Measurements from ENCODE around the gene ORM2.

The ORM2 gene

GRCh38 chr9:114363424-114363823 lies 33.8 kb downstream of the ORM2 start:
- no peak for TF ChIP-seq CTCF (conservative IDR thresholded peaks at IDR 0.05; ENCODE audit: low read depth)
- H3K27ac ChIP-seq: no peak overlapping the region
- CTCF ChIA-PET: no interaction called here
- POLR2A ChIA-PET (ENCODE audit: low non-redundant PET): no interaction called here
- no peak for DNase-seq (ENCODE audit: low spot score)

- DNase-seq (ENCODE audit: low spot score): peak; percentile 53
- CTCF ChIA-PET: interaction anchor here (0.7 to 0.9 kb wide), 3 partner anchors 10 to 650 kb away, joined by 3 to 6 read pairs (median 3); no protein-coding TSS in a partner anchor
- POLR2A ChIA-PET (ENCODE audit: low non-redundant PET): no interaction called here
- H3K27ac ChIP-seq: peak overlapping the region; percentile 44; the same call in 1 of the 2 replicates
- no peak for TF ChIP-seq CTCF (conservative IDR thresholded peaks at IDR 0.05; ENCODE audit: low read depth)
Measured at GRCh38 chr9:114364134-114365041, 34.7 kb downstream of the ORM2 start.

GRCh38 chr9:114365194-114365593 lies 35.5 kb downstream of the ORM2 start:
- no peak overlapping the region for H3K27ac ChIP-seq
- TF ChIP-seq CTCF (conservative IDR thresholded peaks at IDR 0.05; ENCODE audit: low read depth): no peak
- POLR2A ChIA-PET (ENCODE audit: low non-redundant PET): no interaction called here

GRCh38 chr9:114366334-114367128 lies 36.9 kb downstream of the ORM2 start:
- no peak for TF ChIP-seq CTCF (conservative IDR thresholded peaks at IDR 0.05; ENCODE audit: low read depth)
- CTCF ChIA-PET: interaction anchor here (0.5 to 0.7 kb wide), 3 partner anchors 62 to 228 kb away, joined by 3 to 4 read pairs (median 3); no protein-coding TSS in a partner anchor
- H3K27ac ChIP-seq: peak overlapping the region; percentile 75
- DNase-seq (ENCODE audit: low spot score): peak; percentile 51
- POLR2A ChIA-PET (ENCODE audit: low non-redundant PET): interaction anchor here (0.5 kb wide), 1 partner anchor 185 kb away, joined by 4 read pairs; no protein-coding TSS in a partner anchor

More at GRCh38 chr9:114365194-114365593, 35.5 kb downstream of the ORM2 start:
- DNase-seq (ENCODE audit: low spot score): no peak
- CTCF ChIA-PET: interaction anchor here (0.6 to 0.9 kb wide), 2 partner anchors 25 to 341 kb away, joined by 3 read pairs; no protein-coding TSS in a partner anchor

GRCh38 chr9:114367366-114367765 lies 37.7 kb downstream of the ORM2 start:
- no peak for DNase-seq (ENCODE audit: low spot score)
- TF ChIP-seq CTCF (conservative IDR thresholded peaks at IDR 0.05; ENCODE audit: low read depth): no peak
- CTCF ChIA-PET: interaction anchor here (0.7 kb wide), 1 partner anchor 485 kb away, joined by 3 read pairs; no protein-coding TSS in a partner anchor
- POLR2A ChIA-PET (ENCODE audit: low non-redundant PET): no interaction called here
- peak overlapping the region; percentile 44 for H3K27ac ChIP-seq
